ENCODE data around the gene STIP1. TPM values are rescaled to one million over a fixed set of nuclear protein-coding genes. Genes with fewer than 3 reads are reported as not detected.

STIP1 gene
- total and polyA plus RNA-seq, 2 of the 8 experiments (the other 6 are each of a cell fraction or from before 2014, with no cell fraction given) = 140 to 329 TPM

DNA sequence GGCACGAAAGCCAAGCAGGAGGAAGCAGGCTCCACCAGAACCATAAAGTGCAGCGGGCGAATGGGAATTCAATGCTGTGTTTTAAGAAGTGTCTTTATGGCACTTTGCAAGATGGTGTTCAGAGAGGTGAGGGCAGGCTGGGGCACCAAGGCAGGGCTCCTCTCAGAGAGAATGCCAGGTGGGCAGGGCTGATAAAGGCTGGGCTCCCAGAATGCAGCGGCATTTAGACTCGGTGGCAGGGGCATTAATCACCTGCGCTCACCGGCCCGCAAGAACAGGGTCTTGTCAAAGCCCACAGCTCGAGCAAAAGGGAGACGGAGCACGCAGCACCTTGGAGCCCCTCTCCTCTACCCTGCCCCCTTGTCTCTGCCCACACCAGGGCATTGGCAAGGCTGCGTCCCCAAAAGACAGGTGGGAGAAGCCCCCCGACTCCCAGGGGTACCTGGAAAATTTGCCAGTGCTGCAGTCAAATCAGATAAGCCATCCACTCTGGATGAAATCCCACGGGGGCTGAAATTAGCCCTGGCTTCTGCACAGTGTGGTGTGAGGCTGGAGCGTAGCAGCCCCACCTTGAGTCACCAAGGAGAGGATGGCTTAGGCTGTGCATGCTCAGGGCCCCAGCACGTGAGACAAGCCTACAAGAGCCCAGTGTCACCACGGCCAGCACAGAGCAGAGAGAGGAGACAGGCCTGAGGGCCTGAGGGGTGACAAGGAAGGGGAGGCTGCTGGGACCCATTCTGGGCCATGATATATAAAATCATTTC is 28.2 kb upstream of the STIP1 start (continued):
- TF ChIP-seq SAP30 (IDR thresholded peaks at IDR 0.05; ENCODE audit: insufficient read depth, insufficient replicate concordance, low read length) = no peak

Data from H1 (cell line).